ENCODE results near the gene MED12.

- TF ChIP-seq, protein P1, sequence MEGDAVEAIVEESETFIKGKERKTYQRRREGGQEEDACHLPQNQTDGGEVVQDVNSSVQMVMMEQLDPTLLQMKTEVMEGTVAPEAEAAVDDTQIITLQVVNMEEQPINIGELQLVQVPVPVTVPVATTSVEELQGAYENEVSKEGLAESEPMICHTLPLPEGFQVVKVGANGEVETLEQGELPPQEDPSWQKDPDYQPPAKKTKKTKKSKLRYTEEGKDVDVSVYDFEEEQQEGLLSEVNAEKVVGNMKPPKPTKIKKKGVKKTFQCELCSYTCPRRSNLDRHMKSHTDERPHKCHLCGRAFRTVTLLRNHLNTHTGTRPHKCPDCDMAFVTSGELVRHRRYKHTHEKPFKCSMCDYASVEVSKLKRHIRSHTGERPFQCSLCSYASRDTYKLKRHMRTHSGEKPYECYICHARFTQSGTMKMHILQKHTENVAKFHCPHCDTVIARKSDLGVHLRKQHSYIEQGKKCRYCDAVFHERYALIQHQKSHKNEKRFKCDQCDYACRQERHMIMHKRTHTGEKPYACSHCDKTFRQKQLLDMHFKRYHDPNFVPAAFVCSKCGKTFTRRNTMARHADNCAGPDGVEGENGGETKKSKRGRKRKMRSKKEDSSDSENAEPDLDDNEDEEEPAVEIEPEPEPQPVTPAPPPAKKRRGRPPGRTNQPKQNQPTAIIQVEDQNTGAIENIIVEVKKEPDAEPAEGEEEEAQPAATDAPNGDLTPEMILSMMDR (tag by site-specific recombination; IDR thresholded peaks at IDR 0.05): no peak
- TF ChIP-seq ZNF76 (tag by site-specific recombination; IDR thresholded peaks at IDR 0.05; ENCODE audit: borderline replicate concordance, low read depth) (no peak), ZNF24 (tag by site-specific recombination; IDR thresholded peaks at IDR 0.05) (no peak), ZBTB8A (tag by site-specific recombination; IDR thresholded peaks at IDR 0.05) (no peak), ZNF404 (tag by site-specific recombination; IDR thresholded peaks at IDR 0.05) (no peak)
Measured at GRCh38 chrX:71166461-71166860, 48.1 kb downstream of the MED12 start.
